Peyer's patch (tissue), 4 donors: ENCODE data around the gene MCF2L.

Experiments used
- POLR2A ChIP-seq, 2 donors: fragments of 450-650 bp; IDR thresholded peaks; one replicate each; pipeline ENCODE4 v1.5.1; 2017; ENCODE audit warnings: antibody characterized with exemption in 2 of 2, mild to moderate bottlenecking in 2 of 2, moderate library complexity in 2 of 2
- TF ChIP-seq, protein P1 (sequence below), 6 experiments: fragments of 450-650 bp in 4 of 6; fragments of 200-600 bp in 2 of 6; sonication (generic) in 1 of 6; IDR thresholded peaks; one replicate each; pipeline ENCODE4 v1.5.1; 2017 to 2019; ENCODE audit warnings: antibody characterized with exemption in 6 of 6, mild to moderate bottlenecking in 3 of 6, moderate library complexity in 1 of 6

DNA sequence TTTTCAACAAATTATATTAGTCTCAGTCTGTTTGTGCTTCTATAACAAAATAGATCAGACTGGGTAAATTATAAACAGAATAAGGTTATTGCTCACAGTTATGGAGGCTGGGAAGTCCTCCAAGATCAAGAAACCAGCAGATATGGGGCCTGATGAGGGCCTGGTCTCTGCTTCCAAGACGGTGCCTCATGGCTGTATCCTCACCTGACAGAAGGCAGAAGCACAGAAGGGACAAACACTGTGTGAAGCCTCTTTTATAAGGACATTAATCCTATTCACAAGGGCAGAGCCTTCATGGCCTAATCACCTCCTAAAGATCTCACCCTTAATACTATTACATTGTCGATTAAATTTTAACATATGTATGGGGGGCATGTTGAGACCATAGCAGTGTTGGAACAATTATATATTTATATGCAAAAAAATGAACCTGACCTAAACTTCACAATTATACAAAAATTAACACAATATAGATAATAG is 166.3 kb downstream of the MCF2L start:
- TF ChIP-seq, protein P1, sequence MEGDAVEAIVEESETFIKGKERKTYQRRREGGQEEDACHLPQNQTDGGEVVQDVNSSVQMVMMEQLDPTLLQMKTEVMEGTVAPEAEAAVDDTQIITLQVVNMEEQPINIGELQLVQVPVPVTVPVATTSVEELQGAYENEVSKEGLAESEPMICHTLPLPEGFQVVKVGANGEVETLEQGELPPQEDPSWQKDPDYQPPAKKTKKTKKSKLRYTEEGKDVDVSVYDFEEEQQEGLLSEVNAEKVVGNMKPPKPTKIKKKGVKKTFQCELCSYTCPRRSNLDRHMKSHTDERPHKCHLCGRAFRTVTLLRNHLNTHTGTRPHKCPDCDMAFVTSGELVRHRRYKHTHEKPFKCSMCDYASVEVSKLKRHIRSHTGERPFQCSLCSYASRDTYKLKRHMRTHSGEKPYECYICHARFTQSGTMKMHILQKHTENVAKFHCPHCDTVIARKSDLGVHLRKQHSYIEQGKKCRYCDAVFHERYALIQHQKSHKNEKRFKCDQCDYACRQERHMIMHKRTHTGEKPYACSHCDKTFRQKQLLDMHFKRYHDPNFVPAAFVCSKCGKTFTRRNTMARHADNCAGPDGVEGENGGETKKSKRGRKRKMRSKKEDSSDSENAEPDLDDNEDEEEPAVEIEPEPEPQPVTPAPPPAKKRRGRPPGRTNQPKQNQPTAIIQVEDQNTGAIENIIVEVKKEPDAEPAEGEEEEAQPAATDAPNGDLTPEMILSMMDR (IDR thresholded peaks at IDR 0.05) = no peak
- TF ChIP-seq POLR2A (IDR thresholded peaks at IDR 0.05) = no peak
